NCI-H446 (cell line): ENCODE results near the gene KCNC3.

Experiments
- DNase-seq, 2 experiments: peaks; one replicate each; lab custom pipeline; 2025; lab: John Stamatoyannopoulos, UW

Gene KCNC3

DNA sequence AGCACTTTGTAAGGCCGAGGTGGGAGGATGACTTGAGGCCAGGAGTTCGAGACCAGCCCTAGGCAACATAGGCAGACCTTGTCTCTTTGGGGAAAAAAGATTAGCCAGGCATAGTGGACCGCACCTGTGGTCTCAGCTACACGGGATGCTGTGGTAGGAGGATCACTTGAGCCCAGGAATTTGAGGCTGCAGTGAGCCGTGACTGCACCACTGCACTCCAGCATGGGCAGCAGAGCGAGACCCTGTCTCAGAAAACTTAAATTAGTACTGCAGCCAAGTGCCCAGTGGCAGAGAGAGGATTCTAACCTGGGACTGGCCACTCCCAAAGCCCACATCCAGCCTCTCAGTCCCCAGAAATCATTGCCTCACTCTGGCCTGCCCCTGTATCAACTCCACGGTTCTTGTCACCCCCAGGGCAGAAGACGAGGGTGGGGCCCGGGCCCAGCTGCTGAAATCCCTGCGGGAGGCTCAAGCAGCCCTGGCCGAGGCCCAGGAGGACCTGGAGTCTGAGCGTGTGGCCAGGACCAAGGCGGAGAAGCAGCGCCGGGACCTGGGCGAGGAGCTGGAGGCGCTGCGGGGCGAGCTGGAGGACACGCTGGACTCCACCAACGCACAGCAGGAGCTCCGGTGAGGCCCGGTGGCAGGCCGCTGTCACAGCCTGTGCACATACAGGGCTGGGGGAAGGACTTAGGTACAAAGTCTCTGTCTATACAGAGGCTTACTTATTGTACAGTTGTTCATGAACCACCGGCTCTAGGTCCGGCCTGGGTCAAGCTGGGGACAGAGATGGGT is 53.4 kb downstream of the KCNC3 start:
- DNase-seq, result no peak

DNA sequence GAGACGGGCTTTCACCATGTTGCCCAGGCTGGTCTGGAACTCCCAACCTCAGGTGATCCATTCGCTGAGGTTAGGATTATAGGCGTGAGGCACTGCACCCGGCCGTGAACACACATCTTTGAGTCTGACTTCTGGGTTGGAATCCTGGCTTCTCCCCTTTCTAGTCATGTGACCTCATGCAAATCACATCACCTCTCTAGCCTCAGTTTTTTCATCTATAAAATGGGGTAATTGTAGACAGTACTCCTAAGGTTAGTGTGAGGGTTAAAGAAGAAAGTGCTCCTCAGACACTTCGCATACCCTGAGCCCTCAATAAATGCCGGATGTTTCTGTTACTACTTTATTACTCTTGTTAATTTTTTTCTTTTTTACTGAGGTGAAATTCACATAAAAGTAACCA is 55.4 kb downstream of the KCNC3 start:
- DNase-seq, result no peak

DNA sequence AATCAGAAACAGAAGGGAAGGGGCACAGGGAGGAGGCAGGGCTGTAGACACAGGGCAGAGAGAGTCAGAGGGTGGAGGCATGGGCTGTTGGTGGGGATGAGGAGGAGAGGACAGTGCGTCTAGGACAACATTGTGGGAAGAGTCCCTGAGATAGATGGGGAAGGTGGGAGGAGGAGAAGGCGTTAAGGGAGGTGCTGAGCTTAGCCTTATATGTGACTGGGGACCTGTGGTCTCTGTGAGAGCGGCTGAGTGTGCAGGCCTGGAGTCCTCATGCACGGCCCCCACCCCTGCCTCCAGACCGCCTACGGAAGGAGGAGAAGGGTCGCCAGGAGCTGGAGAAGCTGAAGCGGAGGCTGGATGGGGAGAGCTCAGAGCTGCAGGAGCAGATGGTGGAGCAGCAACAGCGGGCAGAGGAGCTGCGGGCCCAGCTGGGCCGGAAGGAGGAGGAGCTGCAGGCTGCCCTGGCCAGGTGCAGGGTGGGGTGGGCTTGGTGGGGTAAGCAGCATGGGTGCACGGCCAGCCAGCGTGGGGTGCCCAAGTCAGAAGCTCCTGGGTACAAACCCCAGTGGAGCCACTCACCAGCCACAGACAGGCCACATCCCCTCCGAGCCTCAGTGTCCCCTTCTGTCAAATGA is 56.8 kb downstream of the KCNC3 start:
- DNase-seq, result no peak

DNA sequence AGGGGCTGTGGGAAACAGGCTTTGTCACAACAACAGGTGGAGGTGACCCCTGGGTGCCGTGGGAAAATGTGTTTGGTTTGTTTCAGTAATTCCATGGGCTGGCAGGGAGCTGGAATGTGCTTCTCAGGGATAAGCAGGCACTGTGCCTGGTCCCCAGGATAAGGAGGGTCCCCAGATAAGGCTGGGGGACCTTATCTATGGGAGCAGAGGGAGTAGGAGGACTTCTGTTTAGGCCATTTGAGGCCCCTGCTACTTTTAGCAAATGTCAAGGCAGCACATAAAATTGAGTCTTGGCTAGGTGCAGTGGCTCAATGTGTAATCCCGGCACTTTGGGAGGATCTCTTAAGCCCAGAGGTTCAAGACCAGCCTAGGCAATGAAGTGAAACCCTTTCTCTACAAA is 59.5 kb downstream of the KCNC3 start:
- DNase-seq, result no peak

DNA sequence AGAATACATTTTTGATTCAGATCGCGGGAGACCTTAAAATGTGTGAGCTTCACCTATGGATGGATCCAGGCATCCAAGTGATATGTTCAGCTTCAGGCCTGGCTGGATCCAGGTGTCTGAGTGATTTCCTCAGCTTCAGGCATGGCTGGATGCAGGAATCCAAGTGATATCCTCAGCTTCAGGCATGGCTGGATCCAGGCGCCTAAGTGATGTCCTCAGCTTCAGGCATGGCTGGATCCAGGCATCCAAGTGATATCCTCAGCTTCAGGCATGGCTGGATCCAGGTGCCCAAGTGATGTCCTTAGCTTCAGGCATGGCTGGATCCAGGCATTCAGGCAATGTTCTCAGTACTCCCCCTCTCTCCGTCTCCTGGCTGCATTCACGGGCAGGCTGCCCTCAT is 60.7 kb downstream of the KCNC3 start:
- no peak for DNase-seq

DNA sequence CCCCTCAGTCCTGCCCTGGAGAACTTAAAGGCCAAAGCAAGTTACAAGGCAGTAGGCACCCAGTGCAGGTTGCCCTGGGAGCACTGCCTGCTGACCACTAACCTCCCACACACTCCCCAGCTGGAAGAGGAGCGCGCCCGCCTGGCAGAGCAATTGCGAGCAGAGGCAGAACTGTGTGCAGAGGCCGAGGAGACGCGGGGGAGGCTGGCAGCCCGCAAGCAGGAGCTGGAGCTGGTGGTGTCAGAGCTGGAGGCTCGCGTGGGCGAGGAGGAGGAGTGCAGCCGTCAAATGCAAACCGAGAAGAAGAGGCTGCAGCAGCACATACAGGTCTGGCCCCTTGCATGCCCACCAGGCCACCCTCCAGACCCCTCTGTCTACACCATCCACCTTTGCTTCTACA is 61.1 kb downstream of the KCNC3 start:
- no peak for DNase-seq

DNA sequence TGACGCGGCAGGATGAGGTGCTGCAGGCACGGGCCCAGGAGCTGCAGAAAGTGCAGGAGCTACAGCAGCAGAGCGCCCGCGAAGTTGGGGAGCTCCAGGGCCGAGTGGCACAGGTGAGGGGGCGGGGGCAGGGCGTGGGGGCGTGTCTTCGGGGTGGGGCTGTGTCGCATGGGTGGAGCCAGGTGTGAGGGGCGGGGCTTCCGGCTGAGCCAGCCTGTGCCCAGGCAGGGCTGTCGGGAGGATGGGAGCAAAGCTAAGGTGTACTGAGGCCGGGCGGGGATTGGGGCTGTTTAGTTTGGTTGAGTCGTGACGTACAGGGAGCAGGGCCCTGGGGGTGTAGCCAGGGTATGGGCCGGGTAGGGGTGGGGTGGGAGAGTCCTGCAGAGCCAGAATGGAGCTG is 62.3 kb downstream of the KCNC3 start:
- no peak for DNase-seq

DNA sequence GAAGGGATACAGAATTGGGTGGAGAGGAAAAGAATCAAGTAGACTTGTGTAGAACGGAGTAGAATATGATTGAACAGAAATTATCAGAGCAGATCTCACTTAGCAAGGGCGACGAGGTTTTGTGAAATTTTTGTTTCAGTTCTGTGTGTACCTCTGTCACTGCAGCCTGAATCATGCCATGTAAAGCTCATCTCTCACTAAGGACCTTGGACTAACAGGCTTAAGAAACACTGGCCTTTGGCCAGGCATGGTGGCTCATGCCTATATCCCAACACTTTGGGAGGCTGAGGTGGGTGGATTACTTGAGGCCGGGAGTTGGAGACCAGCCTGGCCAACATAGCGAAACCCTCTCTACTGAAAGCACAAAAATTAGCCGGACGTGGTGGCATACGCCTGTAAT is 63.1 kb downstream of the KCNC3 start:
- DNase-seq, result no peak

DNA sequence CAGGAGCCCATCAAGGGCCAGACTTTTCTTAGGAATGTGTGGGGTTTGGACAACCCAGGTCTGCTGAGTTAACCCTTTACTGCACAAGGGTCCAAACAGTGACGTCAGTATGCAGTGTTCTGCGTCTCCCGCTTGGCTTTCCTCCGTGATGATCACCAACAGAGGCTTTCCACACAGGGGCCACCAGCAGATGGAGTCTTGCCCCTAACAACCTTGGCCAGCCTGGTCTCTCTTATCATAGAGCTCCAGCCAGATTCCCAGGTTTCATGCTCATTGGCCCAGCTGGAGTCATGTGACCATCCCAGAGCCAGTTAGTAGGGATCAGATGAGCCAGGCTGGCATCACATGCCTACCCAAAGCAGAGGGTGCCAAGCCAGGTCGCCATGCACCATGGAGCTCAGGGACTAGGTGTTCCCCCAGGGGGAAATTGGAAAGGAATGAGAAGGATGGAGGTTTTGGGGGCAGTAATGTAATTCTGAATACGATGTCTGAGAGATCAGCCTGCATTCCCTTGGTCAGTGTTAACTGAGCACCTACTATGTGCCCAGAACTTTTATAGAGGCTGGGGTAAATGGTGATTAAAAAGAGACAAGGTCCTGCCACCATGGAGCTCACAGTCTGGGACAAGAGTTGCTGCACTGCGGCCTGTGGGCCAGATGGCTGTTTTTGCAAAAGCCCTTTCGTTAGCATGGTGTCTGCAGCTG is 64.5 kb downstream of the KCNC3 start:
- peak in 1 of 2 experiments; percentile 26 for DNase-seq

DNA sequence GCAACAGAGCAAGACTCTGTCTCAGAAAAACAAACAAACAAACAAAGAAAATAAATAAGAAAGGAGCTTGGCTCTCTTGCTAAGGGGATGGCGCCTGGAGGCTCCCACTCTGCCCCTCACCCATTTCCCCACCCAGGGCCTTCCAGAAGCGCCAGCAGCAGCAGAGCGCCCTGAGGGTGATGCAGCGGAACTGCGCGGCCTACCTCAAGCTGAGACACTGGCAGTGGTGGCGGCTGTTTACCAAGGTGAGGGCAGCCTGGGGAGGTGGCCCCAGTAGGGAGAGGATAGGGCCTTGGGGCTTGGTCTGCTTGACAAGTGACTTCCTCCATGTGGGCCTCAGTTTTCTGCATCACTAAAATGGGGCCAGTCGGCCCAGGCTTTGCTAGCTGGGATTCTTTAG is 66.0 kb downstream of the KCNC3 start:
- DNase-seq, result no peak
